Measurements from ENCODE around the gene MGMT.

DNA sequence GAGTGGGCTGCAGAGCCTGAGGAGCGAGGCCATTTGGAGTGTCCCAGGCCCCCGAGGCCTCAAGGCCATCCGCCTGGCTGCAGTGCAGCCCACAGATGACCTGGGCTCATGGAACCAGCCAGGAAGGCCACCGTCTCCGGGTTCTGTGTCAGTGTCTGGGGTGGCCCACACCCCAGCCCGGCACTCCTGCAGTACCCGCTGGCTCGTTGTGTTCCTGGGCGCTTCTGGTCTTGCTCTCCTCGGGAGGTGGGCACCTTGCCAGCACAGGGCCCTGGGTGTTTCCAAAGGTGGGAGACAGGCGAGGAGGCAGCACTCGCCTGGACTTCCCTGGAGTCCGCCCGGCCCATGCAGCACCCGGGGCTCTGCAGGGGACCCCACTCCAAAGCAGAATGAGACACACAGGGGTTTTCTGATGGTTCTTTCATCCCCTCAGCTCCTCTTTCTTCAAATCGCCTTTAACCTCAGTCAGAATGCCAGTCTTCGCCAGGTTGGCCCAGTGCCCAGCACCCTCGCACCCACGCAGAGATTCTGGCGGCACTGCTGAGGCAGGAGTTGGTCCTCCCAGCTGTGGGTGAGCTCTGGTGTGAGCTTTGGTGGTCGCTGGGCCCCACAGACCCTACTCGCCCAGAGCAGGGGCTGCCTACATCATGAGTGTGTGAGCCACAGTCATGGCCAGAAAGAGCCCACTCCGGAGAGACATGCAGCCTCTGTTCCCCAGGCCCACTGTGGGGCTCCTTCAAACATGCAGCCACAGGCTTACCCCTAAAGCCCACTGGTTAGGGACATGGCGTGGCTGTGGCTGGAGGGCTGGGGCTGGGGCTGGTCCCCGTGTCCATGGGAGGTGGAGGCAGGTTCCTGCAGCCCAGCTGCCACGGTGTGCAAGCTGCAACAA is 341.3 kb downstream of the MGMT start:
- TF ChIP-seq, protein P1, sequence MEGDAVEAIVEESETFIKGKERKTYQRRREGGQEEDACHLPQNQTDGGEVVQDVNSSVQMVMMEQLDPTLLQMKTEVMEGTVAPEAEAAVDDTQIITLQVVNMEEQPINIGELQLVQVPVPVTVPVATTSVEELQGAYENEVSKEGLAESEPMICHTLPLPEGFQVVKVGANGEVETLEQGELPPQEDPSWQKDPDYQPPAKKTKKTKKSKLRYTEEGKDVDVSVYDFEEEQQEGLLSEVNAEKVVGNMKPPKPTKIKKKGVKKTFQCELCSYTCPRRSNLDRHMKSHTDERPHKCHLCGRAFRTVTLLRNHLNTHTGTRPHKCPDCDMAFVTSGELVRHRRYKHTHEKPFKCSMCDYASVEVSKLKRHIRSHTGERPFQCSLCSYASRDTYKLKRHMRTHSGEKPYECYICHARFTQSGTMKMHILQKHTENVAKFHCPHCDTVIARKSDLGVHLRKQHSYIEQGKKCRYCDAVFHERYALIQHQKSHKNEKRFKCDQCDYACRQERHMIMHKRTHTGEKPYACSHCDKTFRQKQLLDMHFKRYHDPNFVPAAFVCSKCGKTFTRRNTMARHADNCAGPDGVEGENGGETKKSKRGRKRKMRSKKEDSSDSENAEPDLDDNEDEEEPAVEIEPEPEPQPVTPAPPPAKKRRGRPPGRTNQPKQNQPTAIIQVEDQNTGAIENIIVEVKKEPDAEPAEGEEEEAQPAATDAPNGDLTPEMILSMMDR (IDR thresholded peaks at IDR 0.05; ENCODE audit: low read depth, low read length, missing input control): no peak
- TF ChIP-seq GABPA (IDR thresholded peaks at IDR 0.05 in 1 of 2, conservative IDR thresholded peaks at IDR 0.05 in 1 of 2) (no peak), TAF1 (conservative IDR thresholded peaks at IDR 0.05) (no peak), JUND (IDR thresholded peaks at IDR 0.05) (no peak)

Measured in liver (tissue), 3 donors.